Activated gamma-delta T cell treated with Interleukin-2 at 50 U/mL for 16 hours (primary cell): Measurements from ENCODE around the gene RLF.

Source experiments
- DNase-seq: peaks from one replicate; pipeline ENCODE4 v3.0.0-alpha.2; 2020

The RLF gene

DNA sequence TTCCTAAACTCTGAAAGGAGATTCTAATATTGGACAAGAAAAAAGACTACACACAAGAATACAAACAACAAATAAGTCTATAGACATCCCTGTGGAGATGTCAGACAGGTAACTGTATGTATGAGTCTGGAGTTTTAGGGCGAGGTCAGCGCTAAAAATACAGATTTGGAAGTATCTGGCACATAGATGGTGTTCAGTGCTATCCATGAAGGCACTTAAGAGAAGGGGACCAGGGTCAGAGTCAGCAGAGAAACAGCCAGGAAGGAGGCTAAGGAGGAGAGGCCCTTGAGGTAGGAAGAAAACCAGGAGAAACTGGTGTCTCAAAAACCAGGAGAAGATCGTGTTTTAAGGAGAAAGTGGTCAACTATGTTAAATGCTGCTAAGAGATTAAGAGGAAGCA is 114.9 kb downstream of the RLF start:
- DNase-seq, result no peak

DNA sequence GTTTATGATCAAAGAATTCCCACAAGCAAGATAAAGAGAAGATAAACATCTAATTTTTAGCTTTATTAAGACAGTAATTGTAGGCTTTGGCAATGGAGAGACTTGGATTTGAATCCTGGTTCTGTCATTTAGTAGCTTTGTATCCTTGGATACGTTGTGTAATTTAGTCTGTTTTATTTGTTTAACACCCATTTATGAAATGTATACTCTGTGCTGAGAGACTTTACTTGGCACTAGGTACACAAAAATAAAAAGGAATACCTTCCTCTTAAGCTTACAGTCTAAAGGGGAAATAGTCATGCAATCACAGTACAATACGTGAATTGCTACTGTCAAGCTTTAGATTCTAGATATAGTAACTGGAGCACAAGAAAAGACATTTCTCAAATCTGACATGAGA is 120.7 kb downstream of the RLF start:
- DNase-seq, result no peak
